A204.1 (cell line): ENCODE measurements around the gene RPH3AL.
"Not testable (repeated sequence)": the region's sequence is repeated elsewhere in the genome, so short reads cannot be mapped to it uniquely, and the experiment has no call there.

ENCODE experiments used
- FAIRE-seq: peaks from 2 replicates; lab custom pipeline; 2012; peaks lifted over from hg19 to GRCh38; lab: Jason Lieb, UNC

The RPH3AL gene

GRCh38 chr17:319266-319665 is 33.3 kb downstream of the RPH3AL start:
- FAIRE-seq, result no peak

- not testable (repeated sequence) for FAIRE-seq
These were observed 35.5 kb downstream of the RPH3AL start for GRCh38 chr17:317070-317469.

- not testable (repeated sequence) for FAIRE-seq
These were observed 37.2 kb downstream of the RPH3AL start for GRCh38 chr17:315399-315798.

GRCh38 chr17:314614-314944 is 38.0 kb downstream of the RPH3AL start:
- FAIRE-seq, result not testable (repeated sequence)

GRCh38 chr17:313911-314613 is 38.5 kb downstream of the RPH3AL start:
- FAIRE-seq, result no peak

GRCh38 chr17:313231-313630 is 39.4 kb downstream of the RPH3AL start:
- no peak for FAIRE-seq

DNA sequence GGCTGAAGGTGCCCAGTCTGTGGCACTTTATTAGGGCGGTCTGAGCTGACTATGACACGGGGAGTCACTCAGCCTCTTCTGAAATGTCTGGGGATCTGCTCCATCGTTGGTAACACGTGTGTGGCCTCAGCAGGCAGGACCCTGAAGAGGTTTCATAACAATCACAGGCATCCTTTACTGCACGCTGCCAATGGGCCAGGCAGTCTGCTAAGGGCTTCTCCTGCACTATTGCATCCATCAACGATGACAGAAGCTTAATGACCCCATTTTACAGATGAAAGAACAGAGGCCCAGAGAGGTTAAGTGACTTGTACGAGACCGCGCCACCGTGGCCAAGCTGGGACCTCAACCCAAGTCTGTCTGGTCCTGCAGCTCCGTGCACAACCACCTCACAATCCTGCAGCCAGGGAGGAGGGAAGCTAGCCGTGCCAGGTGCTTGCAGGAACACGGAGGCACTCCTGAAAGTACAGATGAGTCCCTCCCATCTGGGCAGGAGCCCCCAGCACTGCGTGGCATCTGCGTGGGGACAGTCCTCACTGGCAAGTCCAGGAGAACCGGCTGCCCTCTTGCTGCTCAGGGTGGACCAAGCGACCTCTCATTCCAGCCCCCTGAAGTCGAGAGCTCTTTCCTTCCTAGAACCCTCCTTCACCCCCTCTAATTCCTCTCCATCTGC is 40.0 kb downstream of the RPH3AL start:
- no peak for FAIRE-seq

DNA sequence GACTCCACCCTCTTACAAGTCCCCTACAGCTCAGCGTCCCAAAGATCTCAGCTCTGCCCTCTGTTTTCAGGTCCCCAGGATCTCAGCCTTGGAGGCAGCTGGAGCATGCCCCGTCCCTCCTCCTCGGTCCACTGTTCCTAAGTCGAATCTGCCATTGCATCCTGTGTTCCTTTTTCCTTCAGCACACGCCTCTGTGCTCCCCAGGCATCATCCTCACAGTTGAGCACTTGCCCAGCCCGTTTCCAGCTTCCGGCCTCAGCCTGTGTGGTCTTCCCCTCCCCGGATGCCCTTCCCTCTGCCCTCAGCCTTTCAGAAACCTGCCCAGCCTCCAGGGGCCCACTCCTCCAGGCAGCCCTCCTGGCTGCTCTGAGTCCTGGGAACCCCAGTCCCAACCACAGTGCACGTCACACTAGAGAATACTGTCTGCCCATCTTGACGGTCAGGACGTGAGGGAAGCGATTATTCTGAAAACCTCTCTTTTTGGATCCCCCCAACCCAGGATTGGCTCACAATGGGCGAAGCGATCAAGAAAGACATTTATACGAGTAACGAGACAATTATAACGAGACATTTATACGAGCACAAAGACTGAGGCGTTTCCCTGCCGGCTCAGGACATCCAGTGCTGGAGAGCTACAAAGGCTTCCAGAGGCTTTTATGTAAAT is 41.4 kb downstream of the RPH3AL start:
- FAIRE-seq, result no peak

DNA sequence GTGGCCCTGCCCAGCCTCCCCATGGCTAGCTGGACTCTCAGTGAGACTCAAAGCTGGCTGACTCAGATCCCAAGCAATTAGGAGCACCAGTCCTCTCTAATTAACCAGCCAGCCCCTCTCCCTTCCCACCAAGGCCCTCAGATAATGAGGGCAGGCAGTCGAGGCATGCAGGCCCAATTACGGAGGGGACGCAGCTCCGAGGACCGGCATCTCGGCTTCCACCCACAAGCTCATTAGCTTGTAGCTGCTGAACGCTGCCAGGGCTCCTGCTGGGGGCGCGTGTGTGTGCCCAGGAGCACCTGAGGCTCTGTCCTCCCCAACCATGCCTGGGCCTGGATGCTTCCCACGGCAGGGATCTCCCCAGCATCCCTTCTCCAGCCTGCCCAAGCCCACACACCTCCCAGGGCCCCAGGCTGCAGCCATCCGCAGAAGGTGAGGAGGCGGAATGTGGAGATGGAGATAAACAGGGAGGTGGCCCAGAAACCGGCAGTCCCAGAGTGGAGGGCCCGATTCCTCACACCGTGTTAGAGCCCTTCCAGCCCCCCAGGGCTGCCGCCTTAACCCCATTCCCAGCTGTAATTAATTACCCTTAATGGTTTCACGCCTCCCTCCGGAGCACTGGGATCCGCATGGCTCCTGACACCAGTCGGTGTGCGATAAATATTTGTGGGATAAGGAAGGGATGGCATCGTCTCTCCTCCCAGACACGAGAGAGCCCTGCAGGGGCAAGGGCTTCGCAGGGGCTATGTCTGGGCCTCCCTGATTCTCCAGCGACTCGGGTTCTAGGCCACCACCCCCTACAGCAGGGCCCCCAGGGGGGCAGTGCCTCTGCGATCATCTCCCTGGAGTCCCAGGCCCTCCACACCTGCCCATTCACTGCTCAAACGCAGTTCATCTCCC is 42.2 kb downstream of the RPH3AL start:
- no peak for FAIRE-seq

GRCh38 chr17:309361-309888 is 43.2 kb downstream of the RPH3AL start:
- FAIRE-seq, result no peak

GRCh38 chr17:307741-308507 is 44.7 kb downstream of the RPH3AL start:
- FAIRE-seq, result no peak

DNA sequence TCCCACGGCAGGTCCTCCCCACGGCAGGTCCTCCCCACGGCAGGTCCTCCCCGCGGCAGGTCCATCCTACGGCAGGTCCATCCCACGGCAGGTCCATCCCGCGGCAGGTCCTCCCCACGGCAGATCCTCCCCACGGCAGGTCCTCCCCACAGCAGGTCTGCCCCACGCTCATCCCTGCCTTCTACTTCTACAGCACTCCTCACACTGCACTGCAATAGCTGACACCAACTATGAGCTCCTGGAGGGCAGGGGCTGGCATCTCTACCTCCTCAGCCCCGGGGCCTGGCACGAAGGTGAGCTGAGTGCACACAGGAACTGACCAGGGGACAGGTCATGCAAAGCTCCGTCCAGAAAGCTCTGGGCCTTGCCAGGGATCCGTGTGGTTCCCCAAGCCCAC is 45.3 kb downstream of the RPH3AL start:
- no peak for FAIRE-seq

DNA sequence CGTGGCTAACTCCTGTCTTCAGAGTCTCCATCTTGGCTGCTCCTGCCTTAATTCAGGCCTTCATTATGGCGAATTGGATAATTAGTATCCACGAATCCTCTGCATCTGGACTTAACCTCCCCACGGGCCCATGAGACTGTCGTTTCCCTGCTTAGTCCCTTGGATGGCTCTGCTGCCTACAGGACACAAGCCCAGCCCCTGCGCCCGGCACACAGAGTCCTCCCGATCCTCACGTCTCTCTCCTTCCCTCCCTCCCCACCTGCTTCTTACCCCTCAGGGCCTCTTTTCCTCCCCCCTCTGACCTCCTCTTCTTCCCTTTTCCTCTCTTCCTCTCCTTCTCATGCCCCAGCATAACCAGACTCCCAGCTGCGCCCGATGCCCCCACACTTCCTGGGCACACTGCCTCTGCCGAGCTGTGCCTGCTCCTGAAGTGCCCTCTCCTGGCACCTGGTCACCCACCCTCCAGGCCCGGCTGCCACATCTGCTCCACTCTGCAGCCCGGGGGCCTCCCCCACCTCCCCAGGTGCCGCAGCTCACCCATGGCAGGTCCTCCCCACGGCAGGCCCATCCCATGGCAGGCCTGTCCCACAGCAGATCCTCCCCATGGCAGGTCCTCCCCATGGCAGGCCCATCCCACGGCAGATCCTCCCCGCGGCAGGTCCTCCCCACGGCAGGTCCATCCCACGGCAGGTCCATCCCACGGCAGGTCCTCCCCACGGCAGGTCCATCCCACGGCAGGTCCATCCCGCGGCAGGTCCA is 45.9 kb downstream of the RPH3AL start:
- no peak for FAIRE-seq

DNA sequence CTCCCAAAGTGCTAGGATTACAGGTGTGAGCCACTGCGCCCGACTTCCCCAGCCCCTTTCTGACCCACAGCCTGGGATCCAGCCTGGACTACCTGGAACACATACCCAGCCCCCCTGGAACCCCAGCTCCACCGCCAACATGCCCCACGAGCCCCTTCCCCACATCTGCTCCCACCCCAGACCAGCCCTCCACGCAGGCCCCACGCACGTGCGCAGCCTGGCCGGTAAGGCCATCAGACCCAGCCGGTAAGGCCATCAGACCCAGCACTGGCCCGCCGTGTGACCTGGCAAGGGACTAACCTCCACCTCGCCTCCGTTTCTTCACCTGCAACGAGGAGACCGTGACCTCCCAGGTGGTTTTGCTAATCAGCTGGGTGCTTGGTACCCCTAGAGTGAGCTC is 46.5 kb downstream of the RPH3AL start:
- no peak for FAIRE-seq

GRCh38 chr17:305090-305976 is 47.3 kb downstream of the RPH3AL start:
- FAIRE-seq, result no peak

GRCh38 chr17:304461-304860 is 48.1 kb downstream of the RPH3AL start:
- FAIRE-seq, result no peak

DNA sequence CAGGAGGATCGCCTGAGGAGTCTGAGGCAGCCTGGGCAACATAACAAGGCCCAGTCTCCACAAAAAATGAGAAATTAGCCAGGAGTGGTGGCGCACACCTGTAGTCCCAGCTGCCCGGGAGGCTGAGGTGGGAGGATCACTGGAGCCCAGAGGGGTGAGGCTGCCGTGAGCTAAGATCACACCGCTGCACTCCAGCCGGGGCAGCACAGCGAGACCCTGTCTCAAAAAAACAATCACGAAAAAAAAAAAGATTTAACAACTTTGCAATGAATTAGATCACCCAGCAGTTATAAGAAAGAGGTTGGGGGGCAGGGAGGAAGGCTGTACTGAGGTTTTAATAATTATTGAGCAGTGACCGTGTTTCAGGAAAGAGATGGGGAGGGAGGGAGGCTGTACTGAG is 49.4 kb downstream of the RPH3AL start:
- no peak for FAIRE-seq

DNA sequence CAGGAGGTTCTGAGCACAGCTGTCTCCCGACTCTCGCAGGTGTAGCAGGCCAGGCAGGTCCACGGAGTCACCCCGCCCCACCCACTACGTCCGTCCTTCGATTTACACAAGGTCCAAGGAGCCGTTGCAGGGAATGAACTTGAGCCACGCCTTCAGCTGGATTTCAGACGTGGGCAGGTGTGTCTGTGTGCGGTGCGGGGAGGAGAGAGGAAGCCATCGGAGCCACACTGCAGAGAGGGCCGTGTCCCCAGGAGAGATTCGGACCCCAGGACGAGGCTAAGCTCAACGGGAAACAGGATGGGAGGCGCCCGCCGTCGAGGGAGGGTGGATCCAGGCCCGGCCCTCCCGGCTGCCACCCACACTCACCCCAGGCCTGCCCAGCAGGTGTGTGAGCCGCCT is 50.3 kb downstream of the RPH3AL start:
- FAIRE-seq, result no peak

- FAIRE-seq, result no peak
These were observed 50.8 kb downstream of the RPH3AL start for GRCh38 chr17:301681-302299.
